ENCODE results near the gene KCTD7.
"Not testable (repeated sequence)": the region's sequence is repeated elsewhere in the genome, so short reads cannot be mapped to it uniquely, and the experiment has no call there.

DNA sequence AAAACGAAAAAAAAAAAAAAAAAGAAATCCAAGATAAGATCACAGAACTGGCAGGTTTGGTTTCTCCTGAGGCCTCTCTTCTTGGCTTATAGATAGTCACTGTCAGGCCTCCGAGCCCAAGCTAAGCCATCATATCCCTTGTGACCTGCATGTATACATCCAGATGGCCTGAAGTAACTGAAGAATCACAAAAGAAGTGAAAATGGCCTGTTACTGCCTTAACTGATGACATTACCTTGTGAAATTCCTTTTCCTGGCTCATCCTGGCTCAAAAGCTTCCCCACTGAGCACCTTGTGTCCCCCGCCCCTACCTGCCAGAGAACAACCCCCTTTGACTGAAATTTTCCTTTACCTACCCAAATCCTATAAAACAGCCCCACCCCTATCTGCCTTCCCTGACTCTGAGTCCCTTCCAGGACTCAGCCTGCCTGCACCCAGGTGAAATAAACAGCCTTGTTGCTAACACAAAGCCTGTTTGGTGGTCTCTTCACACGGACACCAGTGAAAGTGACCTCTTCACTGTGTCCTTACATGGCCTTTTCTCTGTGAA is 36.0 kb upstream of the KCTD7 start:
- TF ChIP-seq RCOR1 (IDR thresholded peaks at IDR 0.05; ENCODE audit: low read depth, low read length); CHD4 (IDR thresholded peaks at IDR 0.05; ENCODE audit: borderline replicate concordance); EP300 (IDR thresholded peaks at IDR 0.05); MYC (IDR thresholded peaks at IDR 0.05; ENCODE audit: borderline replicate concordance, low read length); SMC3 (IDR thresholded peaks at IDR 0.05); CHD2 (IDR thresholded peaks at IDR 0.05; ENCODE audit: low read length, partially characterized antibody); MAFK (IDR thresholded peaks at IDR 0.05; ENCODE audit: partially characterized antibody); POLR2A (IDR thresholded peaks at IDR 0.05; ENCODE audit: low read length): not testable (repeated sequence)
- TF ChIP-seq, protein P1, sequence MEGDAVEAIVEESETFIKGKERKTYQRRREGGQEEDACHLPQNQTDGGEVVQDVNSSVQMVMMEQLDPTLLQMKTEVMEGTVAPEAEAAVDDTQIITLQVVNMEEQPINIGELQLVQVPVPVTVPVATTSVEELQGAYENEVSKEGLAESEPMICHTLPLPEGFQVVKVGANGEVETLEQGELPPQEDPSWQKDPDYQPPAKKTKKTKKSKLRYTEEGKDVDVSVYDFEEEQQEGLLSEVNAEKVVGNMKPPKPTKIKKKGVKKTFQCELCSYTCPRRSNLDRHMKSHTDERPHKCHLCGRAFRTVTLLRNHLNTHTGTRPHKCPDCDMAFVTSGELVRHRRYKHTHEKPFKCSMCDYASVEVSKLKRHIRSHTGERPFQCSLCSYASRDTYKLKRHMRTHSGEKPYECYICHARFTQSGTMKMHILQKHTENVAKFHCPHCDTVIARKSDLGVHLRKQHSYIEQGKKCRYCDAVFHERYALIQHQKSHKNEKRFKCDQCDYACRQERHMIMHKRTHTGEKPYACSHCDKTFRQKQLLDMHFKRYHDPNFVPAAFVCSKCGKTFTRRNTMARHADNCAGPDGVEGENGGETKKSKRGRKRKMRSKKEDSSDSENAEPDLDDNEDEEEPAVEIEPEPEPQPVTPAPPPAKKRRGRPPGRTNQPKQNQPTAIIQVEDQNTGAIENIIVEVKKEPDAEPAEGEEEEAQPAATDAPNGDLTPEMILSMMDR (IDR thresholded peaks at IDR 0.05), result not testable (repeated sequence)
- TF ChIP-seq, protein P2, sequence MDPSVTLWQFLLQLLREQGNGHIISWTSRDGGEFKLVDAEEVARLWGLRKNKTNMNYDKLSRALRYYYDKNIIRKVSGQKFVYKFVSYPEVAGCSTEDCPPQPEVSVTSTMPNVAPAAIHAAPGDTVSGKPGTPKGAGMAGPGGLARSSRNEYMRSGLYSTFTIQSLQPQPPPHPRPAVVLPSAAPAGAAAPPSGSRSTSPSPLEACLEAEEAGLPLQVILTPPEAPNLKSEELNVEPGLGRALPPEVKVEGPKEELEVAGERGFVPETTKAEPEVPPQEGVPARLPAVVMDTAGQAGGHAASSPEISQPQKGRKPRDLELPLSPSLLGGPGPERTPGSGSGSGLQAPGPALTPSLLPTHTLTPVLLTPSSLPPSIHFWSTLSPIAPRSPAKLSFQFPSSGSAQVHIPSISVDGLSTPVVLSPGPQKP (IDR thresholded peaks at IDR 0.05; ENCODE audit: low read depth, low read length), result not testable (repeated sequence)
